Measurements from ENCODE around the gene ADISSP.

Gene ADISSP

DNA sequence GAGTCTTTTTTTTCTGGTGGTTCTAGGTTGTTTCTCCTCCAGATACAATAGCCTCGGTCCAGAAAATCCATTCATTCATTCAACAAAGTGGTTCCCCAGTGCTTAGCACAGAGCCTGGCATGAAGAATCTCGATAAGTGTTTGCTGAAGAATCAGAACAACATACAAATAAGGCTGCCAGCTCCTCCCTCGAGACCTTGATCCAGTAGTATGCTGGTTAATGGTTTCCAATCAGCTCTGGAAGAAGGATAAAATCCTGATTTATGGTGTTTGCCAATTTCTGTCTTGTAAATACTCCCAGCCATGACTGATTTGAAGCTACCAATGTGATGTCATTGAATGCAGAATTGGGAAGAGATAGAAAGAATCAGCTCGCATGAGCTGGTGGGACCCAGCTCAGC is 31.8 kb downstream of the ADISSP start:
- ATAC-seq, result no peak
- TF ChIP-seq ARNTL (CRISPR knock-in tag; IDR thresholded peaks at IDR 0.05; ENCODE audit: borderline replicate concordance, low read depth), result no peak
- TF ChIP-seq SNAI2 (CRISPR knock-in tag; IDR thresholded peaks at IDR 0.05), result no peak

GRCh38 chr20:3734111-3734843 is 33.3 kb downstream of the ADISSP start:
- TF ChIP-seq CSRNP3 (CRISPR knock-in tag; IDR thresholded peaks at IDR 0.05), result no peak
- no peak for TF ChIP-seq CREB5 (CRISPR knock-in tag; IDR thresholded peaks at IDR 0.05; ENCODE audit: low read depth)
- no peak for TF ChIP-seq CSDC2 (CRISPR knock-in tag; IDR thresholded peaks at IDR 0.05)
- no peak for TF ChIP-seq PPARA (CRISPR knock-in tag; IDR thresholded peaks at IDR 0.05; ENCODE audit: borderline replicate concordance)
- TF ChIP-seq ZFP3 (CRISPR knock-in tag; IDR thresholded peaks at IDR 0.05), result no peak
- TF ChIP-seq TCF4 (CRISPR knock-in tag; IDR thresholded peaks at IDR 0.05; ENCODE audit: borderline replicate concordance), result no peak
- TF ChIP-seq TSHZ2 (CRISPR knock-in tag; IDR thresholded peaks at IDR 0.05), result no peak
- no peak for TF ChIP-seq ZFP30 (CRISPR knock-in tag; IDR thresholded peaks at IDR 0.05)
- TF ChIP-seq ISL1 (CRISPR knock-in tag; IDR thresholded peaks at IDR 0.05), result no peak
- no peak for ATAC-seq

DNA sequence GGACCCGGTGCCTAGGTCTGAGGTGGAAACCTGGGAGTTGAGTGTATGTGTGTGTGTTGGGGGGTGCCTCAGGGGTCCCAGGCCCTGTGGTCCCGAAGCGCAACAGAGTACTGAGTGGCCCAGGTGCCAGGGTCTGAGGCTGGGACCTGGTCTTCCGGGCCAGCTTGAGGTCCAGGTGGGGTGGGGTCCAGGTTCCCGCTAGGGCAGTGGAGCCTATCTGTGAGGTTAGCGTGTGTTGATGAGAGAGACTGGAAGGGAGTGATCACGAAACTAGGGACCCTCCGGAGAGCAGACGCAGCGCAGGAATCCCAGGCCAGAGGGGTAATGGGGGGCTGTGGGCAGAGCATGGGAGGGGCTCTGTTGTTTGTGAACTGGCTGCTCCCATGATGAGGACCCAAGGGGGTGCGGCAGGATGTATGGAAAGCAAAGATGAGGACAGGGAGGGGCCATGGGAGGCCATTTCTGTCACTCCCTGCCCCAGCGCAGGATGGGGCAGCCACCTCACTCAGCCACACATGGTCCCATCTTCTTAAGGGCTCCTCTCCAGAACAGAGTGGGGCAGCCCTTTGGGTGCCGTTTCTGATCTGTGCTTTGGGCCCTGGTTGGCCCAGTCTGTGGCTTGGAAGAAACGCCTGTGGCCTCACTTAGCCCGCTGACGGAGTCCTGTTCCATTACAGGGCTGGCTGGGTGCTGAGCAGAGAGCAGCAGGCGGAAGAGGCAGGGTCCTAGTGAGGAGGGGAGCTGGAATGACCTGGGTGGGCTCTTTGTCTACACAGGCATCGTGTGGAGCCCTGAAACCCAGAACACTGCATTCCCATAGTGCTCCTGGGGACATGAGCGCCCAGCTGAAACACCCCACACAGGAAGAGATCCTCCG is 34.2 kb downstream of the ADISSP start:
- ATAC-seq, result no peak

GRCh38 chr20:3732327-3733118 is 35.0 kb downstream of the ADISSP start, which contains the start of gene HSPA12B:
HSPA12B (plus strand) TSS chr20:3732685; CDS start chr20:3738675, 5,990 bp downstream.
- ATAC-seq, result no peak

More for the DNA sequence above, 34.2 kb downstream of the ADISSP start:
- no peak for TF ChIP-seq TSHZ2 (CRISPR knock-in tag; IDR thresholded peaks at IDR 0.05)

More at GRCh38 chr20:3732327-3733118, 35.0 kb downstream of the ADISSP start, which contains the start of gene HSPA12B:
- TF ChIP-seq, protein P1, sequence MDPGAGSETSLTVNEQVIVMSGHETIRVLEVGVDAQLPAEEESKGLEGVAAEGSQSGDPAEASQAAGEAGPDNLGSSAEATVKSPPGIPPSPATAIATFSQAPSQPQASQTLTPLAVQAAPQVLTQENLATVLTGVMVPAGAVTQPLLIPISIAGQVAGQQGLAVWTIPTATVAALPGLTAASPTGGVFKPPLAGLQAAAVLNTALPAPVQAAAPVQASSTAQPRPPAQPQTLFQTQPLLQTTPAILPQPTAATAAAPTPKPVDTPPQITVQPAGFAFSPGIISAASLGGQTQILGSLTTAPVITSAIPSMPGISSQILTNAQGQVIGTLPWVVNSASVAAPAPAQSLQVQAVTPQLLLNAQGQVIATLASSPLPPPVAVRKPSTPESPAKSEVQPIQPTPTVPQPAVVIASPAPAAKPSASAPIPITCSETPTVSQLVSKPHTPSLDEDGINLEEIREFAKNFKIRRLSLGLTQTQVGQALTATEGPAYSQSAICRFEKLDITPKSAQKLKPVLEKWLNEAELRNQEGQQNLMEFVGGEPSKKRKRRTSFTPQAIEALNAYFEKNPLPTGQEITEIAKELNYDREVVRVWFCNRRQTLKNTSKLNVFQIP (CRISPR knock-in tag; IDR thresholded peaks at IDR 0.05; ENCODE audit: borderline replicate concordance, low read depth), result no peak
- TF ChIP-seq TSHZ2 (CRISPR knock-in tag; IDR thresholded peaks at IDR 0.05) (no peak), ESRRG (CRISPR knock-in tag; IDR thresholded peaks at IDR 0.05) (no peak), ZNF8 (CRISPR knock-in tag; IDR thresholded peaks at IDR 0.05) (no peak), BACH2 (CRISPR knock-in tag; IDR thresholded peaks at IDR 0.05; ENCODE audit: borderline replicate concordance) (no peak), OSR1 (CRISPR knock-in tag; IDR thresholded peaks at IDR 0.05) (no peak)
